UCSD-AML1 (cell line): ENCODE data around the gene OPCML.

Source experiments
- DNase-seq: peaks from one replicate; lab custom pipeline; 2025; ENCODE audit not compliant: unreplicated experiment; lab: John Stamatoyannopoulos, UW

The OPCML gene

DNA sequence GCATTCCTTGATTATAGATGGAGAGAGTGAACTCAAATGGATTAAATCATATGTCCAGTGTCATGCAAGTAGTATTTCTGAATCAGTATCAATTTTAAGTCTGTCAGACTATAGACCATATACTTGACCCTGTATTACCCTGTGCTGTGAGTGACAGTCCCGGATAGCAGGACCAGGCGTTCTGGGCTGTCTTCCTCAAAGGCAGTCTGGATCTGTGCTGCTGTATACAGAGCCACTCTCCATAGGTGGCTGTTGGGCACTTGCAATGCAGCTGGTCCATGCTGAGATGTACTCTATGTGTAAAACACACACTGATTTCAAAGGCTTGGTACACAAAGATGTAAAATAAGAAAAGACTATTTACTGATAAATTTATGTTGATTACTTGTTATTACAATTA is 294.3 kb downstream of the OPCML start:
- DNase-seq = no peak

- DNase-seq = no peak
These were observed 296.9 kb downstream of the OPCML start for GRCh38 chr11:133235381-133235780.

GRCh38 chr11:133234883-133235282 is 297.4 kb downstream of the OPCML start:
- no peak for DNase-seq

GRCh38 chr11:133232665-133233064 is 299.6 kb downstream of the OPCML start:
- DNase-seq = no peak

GRCh38 chr11:133230431-133230830 is 301.9 kb downstream of the OPCML start:
- no peak for DNase-seq

- no peak for DNase-seq
These were observed 303.6 kb downstream of the OPCML start for GRCh38 chr11:133228471-133229329.

DNA sequence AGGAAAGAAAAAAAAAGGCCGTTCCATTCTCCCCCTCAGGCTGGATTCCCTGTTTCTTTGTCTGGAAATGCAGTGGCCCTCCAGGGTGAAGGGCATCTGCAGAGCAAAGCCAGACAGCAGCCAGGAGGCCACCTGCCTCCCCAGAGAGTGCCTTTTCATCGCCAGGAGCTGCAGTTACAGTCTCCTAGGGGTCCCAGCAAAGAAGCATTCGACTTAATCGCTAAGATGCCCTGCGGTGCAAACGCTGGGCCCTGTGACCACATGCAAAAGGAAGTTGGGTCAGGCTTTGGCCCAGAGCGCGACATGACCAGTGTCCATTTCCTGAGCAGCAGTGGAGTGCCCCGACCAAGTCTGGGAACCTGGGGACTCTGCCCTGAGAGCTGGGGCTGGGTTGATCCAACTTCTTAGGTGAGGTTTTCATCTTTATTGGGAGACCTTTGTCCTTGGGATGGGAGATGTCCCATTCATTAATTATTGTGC is 304.6 kb downstream of the OPCML start:
- DNase-seq = no peak

GRCh38 chr11:133224271-133224670 is 308.0 kb downstream of the OPCML start:
- no peak for DNase-seq

GRCh38 chr11:133222425-133223330 is 309.6 kb downstream of the OPCML start:
- DNase-seq = no peak

DNA sequence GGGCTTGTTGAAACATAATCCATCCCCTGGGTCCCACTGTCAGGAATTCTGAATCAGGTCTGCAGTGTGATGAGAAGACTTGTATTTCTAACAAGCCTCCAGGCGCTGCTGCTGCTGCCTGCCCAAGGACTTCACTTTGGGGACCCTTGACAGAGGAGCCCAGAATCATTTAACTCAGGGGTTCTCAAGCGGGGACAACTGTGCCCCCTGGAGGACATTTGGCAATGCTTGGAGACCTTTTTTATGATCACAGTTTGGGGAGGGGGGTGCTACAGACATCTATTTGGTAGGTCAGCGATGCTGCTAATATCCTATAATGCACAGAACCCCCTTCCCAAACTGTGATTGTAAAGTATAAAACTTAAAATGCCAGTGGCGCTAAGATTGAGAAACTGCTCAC is 312.8 kb downstream of the OPCML start:
- no peak for DNase-seq

DNA sequence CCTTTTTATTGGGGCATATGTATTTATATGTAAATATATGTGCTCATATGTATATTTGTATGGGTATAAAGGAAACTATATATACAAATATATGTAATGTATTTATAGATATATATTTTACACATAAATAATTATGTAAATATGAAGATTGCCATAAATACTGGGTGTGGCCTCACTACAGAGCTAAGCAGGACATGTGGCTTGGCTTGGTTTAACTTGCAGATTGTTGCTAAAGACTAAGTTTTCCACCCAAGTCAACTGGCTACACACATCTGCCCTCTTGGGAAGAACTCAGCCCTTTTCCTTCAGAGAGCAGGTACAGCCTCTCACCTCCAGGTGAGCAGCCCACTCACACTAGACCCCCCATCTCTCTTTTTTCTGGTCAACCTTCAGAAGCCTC is 315.5 kb downstream of the OPCML start:
- no peak for DNase-seq

DNA sequence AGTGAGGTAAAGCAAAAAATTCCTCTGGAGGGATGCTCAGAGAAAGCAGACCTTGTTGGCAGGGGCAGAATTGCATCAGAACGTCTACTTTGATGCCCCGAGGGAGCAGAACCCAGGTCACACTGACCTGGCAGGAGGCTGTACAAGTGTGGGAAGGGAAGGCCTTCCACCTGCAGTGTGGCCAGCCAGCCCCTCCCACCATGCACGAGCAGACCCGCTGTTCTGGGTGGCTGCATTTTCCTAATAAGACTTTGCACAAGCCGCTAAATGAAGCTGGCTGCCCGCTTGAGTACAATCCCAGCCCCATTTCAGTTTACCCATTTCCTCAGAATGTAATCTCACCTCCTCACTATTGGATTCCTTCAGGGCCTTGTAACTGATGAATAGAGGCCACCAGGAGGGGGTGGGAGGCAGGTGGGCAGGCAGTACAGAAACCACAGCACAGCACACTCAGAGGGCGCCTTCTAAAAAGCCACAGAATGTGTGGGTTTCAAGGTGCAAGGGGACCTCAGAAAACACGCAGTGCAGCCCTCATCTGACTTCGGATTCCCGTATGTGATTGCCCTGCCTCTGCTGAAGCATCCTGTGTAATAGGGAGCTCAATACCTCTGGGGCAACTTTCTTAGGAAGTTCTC is 316.6 kb downstream of the OPCML start:
- DNase-seq = no peak

GRCh38 chr11:133214646-133215045 is 317.7 kb downstream of the OPCML start:
- DNase-seq = no peak

- DNase-seq = no peak
These were observed 320.1 kb downstream of the OPCML start for GRCh38 chr11:133212201-133212600.

GRCh38 chr11:133207995-133208394 is 324.3 kb downstream of the OPCML start:
- no peak for DNase-seq

GRCh38 chr11:133206313-133207005 is 325.8 kb downstream of the OPCML start:
- no peak for DNase-seq

- DNase-seq = no peak
These were observed 328.1 kb downstream of the OPCML start for GRCh38 chr11:133204158-133204557.

DNA sequence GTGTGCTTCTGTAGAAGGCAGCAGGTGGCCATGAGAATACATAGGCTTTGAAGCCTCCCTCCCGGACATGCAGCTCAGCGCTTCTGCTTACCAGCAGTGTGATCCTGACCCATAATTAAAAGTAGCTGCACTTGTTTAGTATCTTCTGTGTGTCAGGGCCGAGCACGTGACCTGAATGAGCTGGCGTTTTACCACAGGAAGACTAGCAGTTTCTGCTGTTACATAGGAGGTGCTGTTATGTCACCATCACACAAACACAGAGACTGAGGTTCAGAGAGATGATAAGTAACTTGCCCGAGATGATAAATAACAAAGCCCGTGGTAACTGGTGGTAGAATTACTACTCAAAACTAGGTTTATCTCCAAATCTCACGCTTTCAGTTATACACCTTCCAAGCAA is 329.5 kb downstream of the OPCML start:
- DNase-seq = no peak

DNA sequence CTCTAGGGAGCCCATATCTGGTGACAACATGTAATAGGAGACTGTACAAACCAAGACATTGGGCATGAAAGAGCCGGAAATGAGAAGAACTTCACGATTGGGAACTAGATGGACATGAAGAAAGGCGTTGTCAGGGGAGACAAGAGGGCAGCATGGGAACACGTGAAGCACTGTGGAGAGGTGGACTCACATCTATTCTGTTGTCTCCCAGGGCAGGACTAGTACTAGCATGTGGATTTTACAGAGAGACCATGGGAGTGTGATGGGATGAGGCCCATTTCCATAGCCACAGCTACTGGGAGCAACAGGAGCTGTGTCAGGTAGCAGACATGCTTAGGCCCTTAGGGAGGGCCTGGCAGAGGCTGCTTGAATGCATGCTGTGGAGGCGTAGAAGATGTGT is 333.9 kb downstream of the OPCML start:
- no peak for DNase-seq

GRCh38 chr11:133197425-133197824 is 334.9 kb downstream of the OPCML start:
- DNase-seq = no peak

DNA sequence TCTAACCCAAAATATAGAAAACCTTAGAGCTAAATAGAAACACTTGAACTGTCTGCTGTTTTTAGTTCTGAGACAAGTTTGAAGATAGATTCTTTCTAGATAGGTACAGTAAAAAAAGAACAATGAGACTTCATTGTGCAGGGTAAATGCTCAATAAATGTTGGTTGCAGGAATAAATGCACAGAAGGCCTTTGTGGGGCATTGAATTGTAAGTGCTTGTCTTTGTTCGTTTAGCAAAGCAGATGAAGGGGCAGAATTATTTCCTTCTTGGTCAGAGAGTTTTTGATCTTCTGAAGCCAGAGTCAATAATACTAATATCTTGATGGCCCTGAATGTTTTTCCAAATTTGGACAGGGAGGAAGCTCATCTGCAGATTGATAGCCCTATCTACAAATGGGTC is 340.4 kb downstream of the OPCML start:
- DNase-seq = no peak
